Stimulated activated CD8-positive, alpha-beta memory T cell treated with anti-CD3 and anti-CD28 coated beads, Interleukin-15, amount 100 ng/mL, for 48 hours (primary cell): ENCODE data around the gene CDC25A.
"Not testable (repeated sequence)": the region's sequence is repeated elsewhere in the genome, so short reads cannot be mapped to it uniquely, and the experiment has no call there.

Experiments used
- DNase-seq, 2 donors: peaks; one replicate each; pipeline ENCODE4 v3.0.0-alpha.2; 2020; ENCODE audit warnings: low read depth in 2 of 2

The CDC25A gene

DNA sequence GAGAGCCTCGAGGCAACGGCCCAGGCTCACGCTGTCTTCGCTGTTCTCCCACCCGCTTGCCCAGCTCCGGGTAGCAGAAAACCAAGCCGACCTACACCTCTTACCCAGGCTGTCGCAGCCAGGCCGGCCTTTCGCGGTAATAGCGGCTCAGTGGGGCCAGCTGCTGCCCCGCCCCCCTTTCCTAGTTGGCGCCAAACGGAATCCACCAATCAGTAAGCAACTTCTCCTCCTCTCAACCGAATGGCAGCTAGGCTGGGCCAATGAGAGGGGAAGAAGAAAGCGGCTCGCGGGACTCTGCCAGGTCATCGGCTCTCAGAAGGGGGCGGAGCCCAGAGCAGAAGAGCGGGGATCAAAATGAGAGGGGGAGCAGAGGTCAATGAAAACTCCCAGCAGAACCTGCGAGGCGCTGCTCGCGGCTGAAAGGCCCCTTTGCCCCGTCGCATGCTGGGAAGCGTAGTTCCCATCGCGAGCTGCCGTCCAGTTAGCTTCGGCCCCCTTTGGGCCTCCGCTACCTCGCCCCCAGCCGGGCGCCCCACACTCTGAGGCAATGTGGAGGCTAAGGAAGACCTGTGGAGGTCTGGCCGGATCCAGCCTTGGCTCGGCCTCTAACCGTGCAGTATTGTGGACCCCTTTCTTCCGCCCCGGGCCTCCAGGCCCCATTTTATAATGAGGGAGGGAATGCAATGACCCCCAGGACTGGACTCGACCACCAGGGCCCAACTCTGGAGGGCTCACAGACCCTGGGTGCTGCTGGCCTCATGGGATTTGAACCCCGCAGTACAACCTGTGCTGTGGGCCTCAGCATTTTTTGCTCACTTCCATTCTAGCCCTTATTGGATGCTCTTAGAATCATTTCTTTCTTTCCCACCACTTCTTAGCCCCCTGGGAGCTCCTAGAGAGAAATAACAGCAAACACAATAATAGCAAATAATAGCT is at the start of gene CDC25A:
Gene CDC25A (minus strand): TSS at position 152 of the 936 bp plus-strand sequence. CDS start 470 bp downstream, outside the sequence.
- DNase-seq: peak; percentile 95 to 96

DNA sequence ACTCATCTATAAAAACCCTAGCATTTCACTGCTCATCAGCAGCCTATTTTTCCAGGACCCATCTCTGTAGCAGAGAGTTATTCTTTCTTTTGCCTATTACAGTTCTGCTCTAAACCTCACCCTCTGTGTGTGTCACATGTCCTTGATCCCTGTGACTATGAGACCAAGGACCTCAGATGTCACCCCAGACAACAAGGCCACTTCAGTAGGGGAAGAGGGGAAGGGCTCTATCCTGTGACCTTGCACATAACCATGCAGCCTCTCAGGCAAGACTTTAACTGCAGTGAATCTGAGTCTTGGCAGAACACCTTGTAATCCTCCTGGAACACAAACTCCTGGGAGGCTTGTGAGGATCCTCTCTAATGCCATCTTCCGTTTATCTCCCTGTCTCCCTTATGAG is 48.3 kb upstream of the CDC25A start:
- DNase-seq: no peak

DNA sequence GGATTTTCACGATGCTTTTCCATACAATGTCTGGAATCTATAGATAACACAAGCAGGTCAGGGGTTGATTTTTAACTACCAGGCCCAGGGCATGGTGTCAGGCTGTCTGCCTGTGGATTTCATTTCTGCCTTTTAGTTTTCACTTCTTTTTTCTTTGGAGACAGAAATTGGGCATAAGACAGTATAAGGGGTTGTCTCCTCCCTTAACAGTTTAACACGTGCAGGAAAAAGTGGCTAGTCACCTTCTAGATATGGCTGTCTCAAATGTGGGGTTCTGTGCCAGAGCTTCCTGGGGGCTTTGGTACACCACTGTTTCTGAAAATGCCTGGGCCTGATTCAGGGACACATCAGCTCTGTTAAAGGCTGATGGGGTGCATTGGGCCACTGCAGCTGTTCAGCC is 45.3 kb upstream of the CDC25A start:
- DNase-seq: no peak

DNA sequence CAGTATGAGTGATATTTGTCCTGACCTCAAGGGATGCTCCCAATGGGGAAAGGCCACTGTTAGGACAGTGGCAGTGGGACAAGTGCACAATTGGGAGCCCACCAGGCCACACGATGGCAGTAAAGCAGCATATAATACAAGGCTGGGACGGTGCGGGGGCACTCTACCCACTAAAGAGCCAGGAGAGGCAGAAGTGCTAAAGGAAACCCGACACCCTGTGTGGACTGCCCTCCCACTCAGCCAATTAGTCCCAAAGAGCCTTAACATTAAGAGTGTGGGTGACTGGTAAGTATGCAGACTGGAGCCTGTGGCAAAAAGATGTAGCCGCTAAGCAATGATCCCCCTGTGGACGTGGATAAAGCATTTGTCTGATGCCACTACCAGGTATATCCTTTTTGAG is 44.5 kb upstream of the CDC25A start:
- peak; percentile 34 to 38 for DNase-seq

DNA sequence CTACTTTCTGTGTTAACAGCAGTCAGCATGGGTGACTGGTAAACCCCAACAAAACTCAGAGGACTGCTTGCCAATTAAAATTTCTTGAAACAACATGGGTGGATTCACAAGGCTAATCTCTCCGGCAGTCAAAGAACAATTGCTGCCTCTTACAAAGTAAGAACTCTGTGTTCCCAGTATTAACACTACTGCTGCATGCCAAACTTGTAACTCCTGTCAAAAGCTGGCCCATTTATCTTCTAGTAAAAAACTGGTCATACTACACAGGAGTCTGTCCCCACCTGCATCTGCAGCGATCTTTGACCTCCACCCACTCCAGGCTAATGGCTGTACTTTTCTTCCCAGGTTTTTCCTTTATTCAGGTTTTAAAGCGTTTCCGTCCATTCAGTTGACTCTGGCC is 44.0 kb upstream of the CDC25A start:
- no peak for DNase-seq

DNA sequence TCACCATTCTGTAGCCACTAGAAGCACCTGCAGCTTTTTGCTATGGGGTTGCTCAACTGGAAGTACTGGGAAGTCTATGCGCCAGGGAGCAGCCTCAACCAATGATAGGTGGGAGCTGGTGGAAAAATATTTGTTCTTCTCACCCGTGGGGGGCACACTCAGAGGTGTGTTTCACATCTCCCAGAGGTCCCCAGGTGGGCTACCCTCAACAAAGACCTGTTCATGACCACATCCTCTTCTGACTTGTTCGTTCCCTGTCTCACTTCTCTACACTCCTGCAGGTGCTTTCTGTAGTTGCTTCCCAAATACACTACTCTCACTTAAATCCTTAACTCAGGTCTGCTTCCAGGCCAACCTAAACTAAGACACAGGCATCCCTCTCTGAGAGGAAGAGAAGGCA is 38.7 kb upstream of the CDC25A start:
- no peak for DNase-seq

DNA sequence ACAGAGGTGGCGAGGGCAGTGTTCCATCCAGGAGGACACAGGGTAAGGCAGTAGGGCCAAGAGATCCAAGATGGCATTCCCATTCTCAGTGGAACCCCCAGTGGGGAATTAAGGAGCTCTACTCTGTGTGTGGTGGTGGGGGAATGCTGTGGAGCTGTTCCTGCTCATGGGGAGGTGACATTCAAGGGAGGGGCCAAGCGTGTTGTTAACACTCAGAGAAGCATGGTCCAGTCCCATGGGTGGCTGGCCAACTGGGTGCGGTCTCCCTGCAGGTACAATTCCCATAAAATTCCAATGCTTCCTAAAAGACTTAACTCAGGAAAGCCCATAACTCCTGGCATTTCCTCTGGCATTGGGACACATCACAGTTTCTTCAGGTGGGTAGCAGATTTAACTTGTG is 37.4 kb upstream of the CDC25A start:
- DNase-seq: no peak

DNA sequence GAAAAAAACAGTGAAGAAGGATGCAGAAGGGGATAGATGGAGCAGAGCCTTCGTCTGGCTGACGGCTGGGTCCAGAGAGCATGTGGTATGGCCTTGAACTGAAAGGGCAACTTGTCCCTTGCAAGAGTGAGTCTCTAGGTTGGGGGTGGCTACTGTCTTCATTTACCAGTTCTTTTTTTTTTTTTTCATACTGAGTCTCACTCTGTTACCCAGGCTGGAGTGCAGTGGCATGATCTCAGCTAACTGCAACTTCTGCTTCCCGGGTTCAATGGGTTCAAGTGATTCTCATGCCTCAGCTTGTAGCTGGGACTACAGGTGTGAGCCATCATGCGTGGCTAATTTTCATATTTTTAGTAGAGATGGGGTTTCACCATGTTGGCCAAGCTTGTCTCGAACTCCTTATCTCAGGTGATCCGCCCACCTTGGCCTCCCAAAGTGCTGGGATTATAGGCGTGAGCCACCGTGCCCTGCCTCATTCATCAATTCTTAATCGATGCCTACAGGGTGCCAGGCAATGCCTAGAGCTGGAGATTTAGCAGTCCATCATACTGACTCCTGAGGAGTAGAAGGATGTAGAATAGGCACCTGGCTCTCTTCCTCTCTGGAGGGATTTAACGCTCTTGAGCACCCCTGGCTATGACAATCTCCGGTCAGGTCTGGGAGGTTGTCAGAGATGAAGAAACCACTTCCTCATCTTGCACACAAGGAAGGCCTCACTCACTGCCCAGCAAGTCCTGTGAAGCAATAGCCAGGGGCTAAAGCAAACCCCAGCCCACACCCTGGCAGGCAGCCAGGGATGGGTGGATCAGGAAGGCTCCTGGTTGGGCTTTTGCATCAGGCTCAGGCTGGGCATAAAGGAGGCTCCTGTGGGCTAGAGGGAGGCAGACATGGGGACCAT is 34.6 kb upstream of the CDC25A start, which contains the start of gene CAMP:
Gene CAMP (plus strand): TSS at position 880 of the 898 bp plus-strand sequence. CDS start 17 bp downstream, at position 897.
- DNase-seq: no peak

DNA sequence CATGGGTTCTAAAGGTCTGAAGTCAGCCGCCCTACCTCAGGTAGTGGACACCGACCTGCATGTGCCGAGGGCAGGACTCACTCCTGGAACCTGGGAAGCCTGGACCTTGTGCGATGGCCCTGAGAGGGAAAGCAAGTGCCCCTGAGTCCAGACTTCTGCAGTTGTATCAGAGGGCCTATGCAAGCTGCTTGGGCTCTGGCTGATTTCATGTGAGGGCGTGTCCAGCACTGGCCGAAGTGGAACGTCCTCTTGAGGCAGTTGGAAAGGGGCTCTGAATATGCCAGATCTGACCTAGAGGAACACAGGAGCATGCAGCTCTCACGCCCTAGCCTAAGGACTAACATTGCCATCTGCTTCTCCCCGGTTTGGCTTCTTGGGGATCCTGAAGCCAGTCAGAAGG is 32.5 kb upstream of the CDC25A start:
- DNase-seq: no peak

DNA sequence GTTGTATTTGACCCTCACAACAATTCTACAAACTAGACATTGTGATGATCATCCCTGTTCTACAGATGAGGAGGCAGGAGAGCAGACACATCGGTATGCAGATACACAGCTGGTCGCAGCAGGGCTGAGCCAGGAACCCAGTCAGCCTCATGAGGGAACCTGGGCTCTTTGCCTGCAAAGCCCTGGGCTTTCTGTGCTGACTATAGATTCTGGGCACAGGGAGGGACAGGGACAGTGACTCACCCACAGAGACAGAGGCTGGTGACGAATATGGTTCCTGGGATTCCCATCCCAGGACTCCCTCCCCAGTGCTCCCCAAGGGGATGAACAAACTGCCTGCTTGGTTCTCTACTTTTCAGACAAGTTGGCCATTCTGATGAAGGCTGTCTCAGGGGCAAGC is 31.3 kb upstream of the CDC25A start:
- DNase-seq: no peak

DNA sequence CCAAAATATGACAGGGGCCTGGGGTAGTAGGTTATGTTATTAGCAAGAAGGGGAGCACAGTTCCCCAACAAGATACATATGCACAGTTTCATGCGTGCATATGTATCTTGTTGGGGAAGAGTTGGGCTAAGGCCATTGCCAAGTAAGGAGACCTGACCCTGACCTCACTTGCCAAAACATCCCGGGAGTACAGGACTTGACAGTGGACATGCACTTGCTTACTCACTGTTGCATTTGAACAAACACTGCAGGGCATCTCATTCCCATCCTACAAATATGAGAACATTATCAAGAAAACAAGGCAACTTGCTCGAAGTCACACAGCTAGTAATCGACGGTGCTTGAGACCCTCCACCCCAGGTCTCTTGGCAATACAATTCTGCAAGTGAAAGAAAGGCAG is 30.3 kb upstream of the CDC25A start:
- no peak for DNase-seq

DNA sequence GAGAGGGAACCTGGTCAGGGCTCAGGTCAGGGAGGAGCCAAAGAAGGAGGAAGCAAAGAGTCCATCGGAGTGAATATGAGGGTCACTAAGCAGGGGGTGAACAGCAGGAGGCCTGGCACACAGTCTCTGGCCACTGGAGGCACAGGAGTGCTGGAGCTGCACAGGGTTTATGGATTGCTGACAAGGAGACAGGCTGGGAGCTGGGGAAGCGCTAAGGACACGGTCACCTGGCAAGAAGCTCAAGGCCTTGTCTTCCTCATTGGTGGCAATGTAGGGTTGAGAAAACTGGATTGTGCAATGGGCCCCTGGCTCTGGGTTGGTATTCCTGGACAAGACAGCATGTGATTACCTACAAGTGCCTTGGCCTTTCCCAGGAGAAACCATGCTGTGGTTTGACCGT is 29.2 kb upstream of the CDC25A start:
- DNase-seq: no peak

DNA sequence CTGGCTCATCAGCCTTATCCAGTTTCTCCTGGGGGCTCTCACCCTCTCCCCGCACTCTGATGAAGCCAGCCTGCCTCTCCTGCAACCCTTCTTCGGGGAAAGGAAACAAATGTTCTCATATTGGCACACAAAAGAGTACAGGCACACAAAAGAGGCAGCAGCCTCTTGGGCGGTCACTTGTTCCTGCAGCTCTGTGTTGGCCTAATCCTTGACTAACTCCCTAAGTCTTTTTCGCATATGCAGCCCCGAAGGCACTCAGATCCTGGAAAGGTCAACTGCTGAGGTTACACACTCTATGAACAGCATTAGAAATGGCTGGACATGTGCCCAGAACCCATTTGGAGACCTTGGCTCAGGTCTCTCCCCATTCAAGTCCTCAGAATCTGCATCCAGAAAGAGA is 27.7 kb upstream of the CDC25A start:
- no peak for DNase-seq

DNA sequence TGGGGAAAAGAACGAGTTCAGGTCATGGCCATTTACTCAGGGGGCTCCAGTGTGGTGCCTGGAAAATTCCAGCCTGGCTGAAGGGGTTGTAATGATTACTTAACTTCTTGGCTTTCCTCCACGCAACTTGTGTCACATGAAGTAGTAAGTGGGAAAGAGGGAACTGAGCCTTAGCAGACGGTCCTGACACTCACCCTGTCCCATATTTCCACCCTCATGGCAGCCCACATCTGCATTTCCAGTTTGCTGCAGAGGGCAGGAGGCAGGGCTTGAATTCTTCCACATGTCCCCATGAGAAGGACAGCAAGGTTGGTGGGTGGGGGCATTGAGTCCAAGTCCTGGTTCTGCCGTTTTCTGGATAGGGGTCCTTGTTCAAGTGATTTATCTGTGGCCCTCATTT is 27.2 kb upstream of the CDC25A start:
- no peak for DNase-seq

DNA sequence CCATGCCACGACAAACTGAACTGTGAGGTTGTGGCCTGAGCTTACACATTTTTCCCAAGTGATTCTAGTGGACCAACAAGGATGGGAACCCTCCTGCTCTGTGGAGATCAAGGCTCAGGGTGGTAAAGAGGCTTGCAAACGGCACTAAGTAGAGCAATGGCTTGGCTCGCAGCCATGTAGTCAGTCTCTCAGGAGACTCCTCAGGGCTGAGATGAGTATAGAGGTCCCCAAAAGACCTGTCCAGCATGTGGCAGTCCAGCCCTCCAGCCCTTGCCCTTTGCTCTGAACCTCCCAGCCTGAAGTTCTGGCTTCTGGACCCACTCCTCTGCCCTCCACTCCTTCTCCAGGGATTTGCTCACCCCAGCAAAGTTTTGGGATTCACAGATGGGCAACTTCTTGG is 26.8 kb upstream of the CDC25A start:
- DNase-seq: no peak

DNA sequence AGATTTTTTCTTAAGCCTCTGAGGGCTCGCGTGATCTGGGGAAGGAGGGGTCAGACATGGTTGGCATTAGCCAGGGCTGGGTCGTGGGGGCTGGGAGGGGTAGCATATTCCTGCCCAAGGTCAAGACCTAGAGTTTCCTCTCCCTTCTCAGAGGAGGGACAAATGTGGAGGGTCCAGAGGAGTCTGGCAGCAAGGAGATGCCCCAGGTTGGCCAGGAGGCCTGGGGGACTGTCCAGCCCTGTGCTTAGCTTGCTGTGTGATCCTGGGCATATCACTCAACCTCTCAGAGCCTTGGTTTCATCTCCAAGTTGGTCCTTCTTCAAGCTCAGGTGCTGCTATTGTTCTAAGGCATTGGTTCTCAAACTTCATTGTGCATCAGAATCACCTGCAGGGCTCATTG is 26.0 kb upstream of the CDC25A start:
- no peak for DNase-seq

DNA sequence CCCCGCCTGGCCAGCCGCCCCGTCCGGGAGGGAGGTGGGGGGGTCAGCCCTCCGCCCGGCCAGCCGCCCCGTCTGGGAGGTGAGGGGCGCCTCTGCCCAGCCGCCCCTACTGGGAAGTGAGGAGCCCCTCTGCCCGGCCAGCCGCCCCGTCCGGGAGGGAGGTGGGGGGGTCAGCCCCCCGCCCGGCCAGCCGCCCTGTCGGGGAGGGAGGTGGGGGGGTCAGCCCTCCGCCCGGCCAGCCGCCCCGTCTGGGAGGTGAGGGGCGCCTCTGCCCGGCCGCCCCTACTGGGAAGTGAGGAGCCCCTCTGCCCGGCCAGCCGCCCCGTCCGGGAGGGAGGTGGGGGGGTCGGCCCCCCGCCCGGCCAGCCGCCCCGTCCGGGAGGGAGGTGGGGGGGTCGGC is 23.6 kb upstream of the CDC25A start:
- DNase-seq: not testable (repeated sequence)

DNA sequence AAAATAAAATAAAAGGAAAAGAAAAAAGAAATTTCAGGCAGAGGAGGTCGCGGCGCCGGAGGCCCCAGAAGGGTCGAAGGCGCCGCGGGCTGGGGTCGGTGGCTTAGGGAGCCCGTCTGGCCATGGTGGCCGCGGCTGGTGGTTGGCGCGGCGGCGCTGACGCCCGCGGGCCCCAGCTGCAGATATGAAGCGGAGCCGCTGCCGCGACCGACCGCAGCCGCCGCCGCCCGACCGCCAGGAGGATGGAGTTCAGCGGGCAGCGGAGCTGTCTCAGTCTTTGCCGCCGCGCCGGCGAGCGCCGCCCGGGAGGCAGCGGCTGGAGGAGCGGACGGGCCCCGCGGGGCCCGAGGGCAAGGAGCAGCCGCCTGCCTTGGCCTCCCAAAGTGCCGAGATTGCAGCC is 22.3 kb upstream of the CDC25A start:
- not testable (repeated sequence) for DNase-seq

DNA sequence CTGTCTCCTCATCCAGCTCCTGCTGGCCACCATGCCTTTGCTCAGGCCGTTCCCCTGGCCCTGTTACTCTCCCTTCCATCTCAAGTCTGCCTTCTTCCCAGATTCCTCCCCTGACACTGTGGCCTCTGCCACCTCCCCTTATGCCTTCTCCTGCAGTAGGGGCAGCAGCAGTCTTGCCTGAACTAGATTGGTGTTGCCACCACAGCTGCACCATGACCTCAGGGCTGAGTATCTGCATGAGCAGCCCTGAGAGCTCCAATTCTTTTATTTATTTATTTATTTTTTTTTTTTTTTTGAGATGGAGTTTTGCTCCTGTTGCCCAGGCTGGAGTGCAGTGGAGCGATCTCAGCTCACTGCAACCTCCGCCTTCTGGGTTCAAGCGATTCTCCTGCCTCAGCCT is 21.2 kb upstream of the CDC25A start:
- DNase-seq: no peak

DNA sequence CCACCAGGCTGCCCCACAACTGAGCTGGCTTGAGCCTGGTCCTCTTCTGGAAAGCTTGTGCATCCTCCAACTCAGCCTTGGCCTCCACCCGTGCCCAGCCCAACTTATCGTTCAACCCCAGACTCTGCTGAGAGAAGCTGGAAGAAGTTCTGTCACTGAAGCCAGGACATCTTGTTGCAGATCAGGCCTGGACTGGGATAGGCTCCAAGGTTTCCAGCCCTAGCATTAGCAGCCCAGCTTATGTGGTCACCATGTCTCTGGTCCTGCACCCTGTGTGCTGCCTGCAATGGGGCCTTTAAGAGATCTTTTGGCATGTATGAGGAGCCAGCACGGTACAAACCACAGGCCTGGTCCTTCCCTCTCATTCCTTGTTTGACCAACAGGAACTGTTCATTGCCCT is 19.9 kb upstream of the CDC25A start:
- DNase-seq: no peak

DNA sequence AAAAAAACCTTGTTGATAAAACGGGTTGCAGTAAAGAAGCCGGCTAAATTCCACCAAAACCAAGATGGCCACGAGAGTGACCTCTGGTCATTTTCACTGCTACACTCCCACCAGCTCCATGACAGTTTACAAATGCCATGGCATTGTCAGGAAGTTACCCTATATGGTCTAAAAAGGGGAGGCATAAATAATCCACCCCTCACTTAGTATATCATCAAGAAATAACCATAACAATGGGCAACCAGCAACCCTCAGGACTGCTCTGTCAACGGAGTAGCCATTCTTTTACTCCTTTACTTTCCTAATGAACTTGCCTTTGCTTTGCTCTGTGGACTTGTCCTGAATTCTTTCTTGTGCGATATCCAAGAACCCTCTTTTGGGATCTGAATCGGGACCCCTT is 14.4 kb upstream of the CDC25A start:
- no peak for DNase-seq

DNA sequence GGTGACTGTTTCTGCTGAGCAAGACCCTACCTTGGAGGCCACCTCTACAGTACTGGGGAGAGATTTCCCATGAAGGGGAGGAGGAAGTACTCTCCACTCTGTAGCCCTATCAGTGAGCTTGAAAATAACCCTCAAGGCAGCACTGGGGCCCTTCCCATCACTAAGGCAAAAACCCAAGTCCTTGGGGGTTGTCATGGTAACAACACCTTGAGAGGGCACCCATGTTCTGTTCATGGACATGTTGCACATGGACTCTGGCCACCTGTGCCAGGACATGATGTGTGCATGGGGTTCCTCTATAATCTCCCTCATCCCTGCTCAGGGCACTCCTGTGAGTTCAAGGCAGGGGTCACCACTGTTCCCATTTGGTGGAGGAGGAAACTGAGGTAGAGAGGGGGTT is 10.9 kb upstream of the CDC25A start:
- DNase-seq: no peak

DNA sequence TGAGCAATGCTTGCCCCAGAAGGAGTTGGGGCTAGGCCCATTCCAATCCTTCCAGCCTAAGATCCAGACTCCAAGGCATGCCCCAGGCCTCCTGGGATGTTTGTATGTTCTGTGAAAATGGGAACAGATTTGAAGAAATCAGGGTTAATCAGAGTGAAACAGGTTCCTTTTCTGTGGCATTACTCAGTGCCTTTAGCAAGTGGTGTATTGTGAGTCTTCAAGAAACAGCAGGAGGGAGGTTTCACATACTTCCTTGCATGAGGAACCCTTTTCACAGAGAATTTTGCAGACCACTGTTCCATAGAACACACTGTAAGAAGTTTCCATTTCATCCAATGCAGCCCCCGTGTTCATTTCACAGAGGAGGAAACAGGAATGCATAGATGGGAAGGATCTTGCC is 8.4 kb upstream of the CDC25A start:
- no peak for DNase-seq
